HG02610 (cell line): ENCODE data around the gene S1PR2.
"Not testable (repeated sequence)": the region's sequence is repeated elsewhere in the genome, so short reads cannot be mapped to it uniquely, and the experiment has no call there.

ENCODE experiments used
- ATAC-seq: cut with Tn5 transposase; IDR thresholded peaks from one replicate; pipeline ENCODE4 v1.9.1; 2021; ENCODE audit warnings: mild to moderate bottlenecking, moderate library complexity; ENCODE audit not compliant: unreplicated experiment

Gene S1PR2

GRCh38 chr19:10192922-10193321 is 38.2 kb downstream of the S1PR2 start:
- ATAC-seq: no peak

- ATAC-seq: no peak
Measured at GRCh38 chr19:10191347-10191746, 39.8 kb downstream of the S1PR2 start.

- ATAC-seq: no peak
Measured at GRCh38 chr19:10190026-10190425, 41.1 kb downstream of the S1PR2 start.

- no peak for ATAC-seq
Measured at GRCh38 chr19:10189616-10190015, 41.5 kb downstream of the S1PR2 start.

GRCh38 chr19:10187315-10187714 is 43.8 kb downstream of the S1PR2 start:
- no peak for ATAC-seq

DNA sequence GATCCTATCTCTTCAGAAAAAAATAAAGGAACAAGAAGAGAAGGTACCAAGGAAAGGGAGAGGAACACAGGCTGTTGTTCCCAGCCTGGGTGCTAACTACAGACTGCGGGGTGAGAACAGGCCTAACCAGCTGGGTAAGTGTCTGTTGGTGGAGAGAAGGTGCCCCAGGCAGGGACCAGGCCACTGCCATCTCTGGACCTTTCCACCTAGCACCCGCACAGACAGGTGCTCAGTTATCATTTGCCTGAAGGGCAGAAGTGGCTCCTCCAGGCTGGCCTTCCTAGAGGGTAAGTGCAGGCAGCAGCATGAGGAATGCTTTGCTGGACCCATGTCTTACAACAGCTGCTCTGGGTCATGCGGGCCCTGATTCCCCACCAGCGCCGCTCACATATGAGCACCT is 46.5 kb downstream of the S1PR2 start:
- ATAC-seq: no peak

DNA sequence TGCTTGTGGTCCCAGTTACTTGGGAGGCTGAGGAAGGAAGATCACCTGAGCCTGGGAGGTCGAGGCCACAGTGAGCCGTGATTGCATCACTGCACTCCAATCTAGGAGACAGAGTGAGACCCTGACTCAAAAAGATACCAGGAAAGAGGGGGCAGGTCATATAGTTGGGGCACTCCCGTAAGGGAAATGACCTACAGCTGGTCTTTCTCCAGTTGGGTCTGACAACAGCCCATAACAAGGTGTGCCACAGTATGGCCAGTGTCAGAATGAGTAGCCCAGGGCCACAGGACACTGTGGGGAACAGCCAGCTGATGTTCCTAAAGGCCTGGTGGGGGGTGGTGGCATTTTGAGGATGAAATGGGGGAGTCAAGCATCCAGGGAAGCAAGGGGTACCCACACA is 47.2 kb downstream of the S1PR2 start:
- ATAC-seq: no peak

- ATAC-seq: no peak
Measured at GRCh38 chr19:10182847-10183246, 48.3 kb downstream of the S1PR2 start.

- no peak for ATAC-seq
Measured at GRCh38 chr19:10182076-10182475, 49.1 kb downstream of the S1PR2 start.

- ATAC-seq: no peak
Measured at GRCh38 chr19:10180459-10180858, 50.7 kb downstream of the S1PR2 start.

GRCh38 chr19:10180024-10180423 is 51.1 kb downstream of the S1PR2 start:
- not testable (repeated sequence) for ATAC-seq

- no peak for ATAC-seq
Measured at GRCh38 chr19:10173527-10173926, 57.6 kb downstream of the S1PR2 start.
